ENCODE measurements around the gene FAM237B.

The FAM237B gene

DNA sequence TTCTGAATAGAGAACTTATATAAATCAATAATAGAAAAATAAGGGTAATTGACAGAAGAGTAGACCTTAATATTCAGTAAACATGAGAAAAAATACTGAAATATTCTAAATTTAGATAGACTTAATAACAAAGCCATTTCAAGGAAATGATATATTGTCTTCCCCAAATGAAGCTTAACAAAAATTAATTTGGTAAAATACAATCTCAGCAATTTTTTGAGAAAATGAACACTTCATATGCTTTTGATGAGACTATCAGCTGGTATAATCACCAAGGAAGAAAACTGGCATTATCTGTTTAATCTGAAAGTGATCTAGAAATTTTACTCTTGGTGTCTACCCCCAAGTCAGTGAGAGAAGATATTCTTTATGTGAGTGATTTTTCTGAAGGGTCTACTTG is 1.7 kb upstream of the FAM237B start:
- peaks cover 19% of the 10 kb centered on the region for H3K27me3 ChIP-seq (replicated peaks)
- TF ChIP-seq, protein P1, sequence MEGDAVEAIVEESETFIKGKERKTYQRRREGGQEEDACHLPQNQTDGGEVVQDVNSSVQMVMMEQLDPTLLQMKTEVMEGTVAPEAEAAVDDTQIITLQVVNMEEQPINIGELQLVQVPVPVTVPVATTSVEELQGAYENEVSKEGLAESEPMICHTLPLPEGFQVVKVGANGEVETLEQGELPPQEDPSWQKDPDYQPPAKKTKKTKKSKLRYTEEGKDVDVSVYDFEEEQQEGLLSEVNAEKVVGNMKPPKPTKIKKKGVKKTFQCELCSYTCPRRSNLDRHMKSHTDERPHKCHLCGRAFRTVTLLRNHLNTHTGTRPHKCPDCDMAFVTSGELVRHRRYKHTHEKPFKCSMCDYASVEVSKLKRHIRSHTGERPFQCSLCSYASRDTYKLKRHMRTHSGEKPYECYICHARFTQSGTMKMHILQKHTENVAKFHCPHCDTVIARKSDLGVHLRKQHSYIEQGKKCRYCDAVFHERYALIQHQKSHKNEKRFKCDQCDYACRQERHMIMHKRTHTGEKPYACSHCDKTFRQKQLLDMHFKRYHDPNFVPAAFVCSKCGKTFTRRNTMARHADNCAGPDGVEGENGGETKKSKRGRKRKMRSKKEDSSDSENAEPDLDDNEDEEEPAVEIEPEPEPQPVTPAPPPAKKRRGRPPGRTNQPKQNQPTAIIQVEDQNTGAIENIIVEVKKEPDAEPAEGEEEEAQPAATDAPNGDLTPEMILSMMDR (IDR thresholded peaks at IDR 0.05; ENCODE audit: low read depth, low read length, missing control alignments), result no peak
- in situ Hi-C loops (cut with HindIII; ENCODE audit: low pct_ligation_motif_present, low sequenced_read_pairs), result no loop called here

DNA sequence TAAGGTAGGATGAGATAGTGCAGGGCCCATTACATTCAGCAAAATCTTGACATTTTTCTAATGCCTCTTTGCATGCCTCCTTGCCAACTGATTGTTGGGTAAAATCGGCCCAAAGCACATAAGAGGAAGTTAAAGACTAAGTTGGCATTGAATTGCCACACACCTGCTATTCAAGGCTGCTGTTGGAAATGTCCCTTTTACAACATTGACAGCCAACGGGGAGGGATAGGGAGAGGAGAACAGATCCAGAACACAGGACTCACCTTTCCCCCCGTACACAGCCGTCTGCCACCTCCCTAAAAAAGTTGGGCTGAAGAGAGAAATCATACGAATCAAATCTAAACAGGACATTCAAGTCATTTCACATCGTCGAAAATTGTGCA is 695 bp downstream of the FAM237B start:
- TF ChIP-seq, protein P1 (IDR thresholded peaks at IDR 0.05; ENCODE audit: low read depth, low read length, missing control alignments), result no peak
- peak overlapping the region; percentile 53 for H3K4me3 ChIP-seq (ENCODE audit: low read depth, low read length)
- no peak overlapping the region for H3K27ac ChIP-seq
- no peaks in the 10 kb centered on the region for H3K36me3 ChIP-seq (replicated peaks)
- H3K27me3 ChIP-seq (replicated peaks), result peaks cover 19% of the 10 kb centered on the region
- DNase-seq, result no peak
- in situ Hi-C loops (cut with HindIII; ENCODE audit: low pct_ligation_motif_present, low sequenced_read_pairs), result no loop called here

More for the DNA sequence above, 1.7 kb upstream of the FAM237B start:
- Histone ChIP-seq H3K27ac (no peak overlapping the region), H3K36me3 (replicated peaks) (no peaks in the 10 kb centered on the region), H3K4me3 (ENCODE audit: low read depth, low read length) (no peak overlapping the region)
- no peak for DNase-seq

DNA sequence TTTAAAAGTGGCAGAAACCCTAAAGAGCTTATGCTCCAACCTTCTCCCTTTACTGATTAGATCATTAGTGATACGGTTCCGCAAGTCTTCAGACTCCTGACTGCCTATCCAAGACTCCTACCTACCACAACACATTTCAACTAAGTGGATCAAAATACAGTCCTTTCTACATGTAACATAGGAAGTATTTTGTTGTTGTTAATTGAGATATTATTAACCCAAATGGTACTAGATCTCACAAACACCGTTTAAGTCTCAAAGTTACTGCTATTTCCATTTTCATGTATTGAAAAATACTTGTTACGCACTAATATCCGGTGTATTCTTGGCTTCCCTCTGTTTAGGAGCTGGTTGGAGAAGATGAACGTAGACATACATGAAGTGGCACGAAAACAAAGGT is 1.1 kb downstream of the FAM237B start:
- in situ Hi-C loops (cut with HindIII; ENCODE audit: low pct_ligation_motif_present, low sequenced_read_pairs), result no loop called here
- Histone ChIP-seq H3K27me3 (replicated peaks) (peaks cover 19% of the 10 kb centered on the region), H3K4me3 (ENCODE audit: low read depth, low read length) (no peak overlapping the region), H3K36me3 (replicated peaks) (no peaks in the 10 kb centered on the region), H3K27ac (no peak overlapping the region)
- no peak for DNase-seq
- TF ChIP-seq, protein P1 (IDR thresholded peaks at IDR 0.05; ENCODE audit: low read depth, low read length, missing control alignments), result no peak

DNA sequence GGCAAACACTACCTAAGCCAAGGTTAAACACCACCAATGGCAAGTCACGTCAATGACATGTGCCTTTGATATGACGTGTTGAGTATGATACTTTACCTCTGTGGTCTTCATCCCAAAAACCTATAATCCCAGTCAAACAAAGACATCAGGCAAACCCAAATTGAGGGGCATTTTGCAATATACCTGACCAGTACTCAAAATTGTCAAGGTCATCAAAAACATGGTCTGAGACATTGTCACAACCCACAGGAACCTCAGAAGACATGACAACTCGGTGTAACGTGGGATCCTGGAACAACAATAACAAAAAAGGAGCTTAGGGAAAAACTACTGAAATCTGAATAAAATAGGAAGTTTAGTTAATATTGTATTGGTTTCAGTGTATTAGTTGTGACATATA is 7.2 kb downstream of the FAM237B start:
- no peaks in the 10 kb centered on the region for H3K36me3 ChIP-seq (replicated peaks)
- TF ChIP-seq, protein P1 (IDR thresholded peaks at IDR 0.05; ENCODE audit: low read depth, low read length, missing control alignments), result no peak
- DNase-seq, result no peak
- no peak overlapping the region for H3K27ac ChIP-seq
- in situ Hi-C loops (cut with HindIII; ENCODE audit: low pct_ligation_motif_present, low sequenced_read_pairs), result no loop called here
- no peak overlapping the region for H3K4me3 ChIP-seq (ENCODE audit: low read depth, low read length)
- no peaks in the 10 kb centered on the region for H3K27me3 ChIP-seq (replicated peaks)

DNA sequence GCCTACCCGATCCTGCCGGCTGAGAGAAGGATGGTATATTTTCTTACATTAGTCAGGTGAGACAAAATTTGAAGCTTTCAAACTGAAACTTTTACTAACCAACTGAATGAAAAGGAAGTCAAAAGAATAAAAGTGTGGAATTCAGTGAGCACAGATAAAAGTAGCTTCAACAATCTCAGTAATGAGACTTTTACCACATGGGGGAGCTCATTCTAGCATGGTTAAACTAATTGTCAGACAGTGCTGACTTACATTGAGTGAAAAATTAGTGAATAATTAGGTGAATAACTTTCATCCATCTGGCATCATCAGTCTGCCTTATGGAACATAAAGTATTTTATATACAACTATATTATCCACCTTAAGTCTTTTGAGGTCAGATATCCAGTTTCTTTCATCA is 8.4 kb downstream of the FAM237B start:
- TF ChIP-seq, protein P1 (IDR thresholded peaks at IDR 0.05; ENCODE audit: low read depth, low read length, missing control alignments), result peak; percentile 41
- Histone ChIP-seq H3K4me3 (ENCODE audit: low read depth, low read length) (no peak overlapping the region), H3K27ac (no peak overlapping the region), H3K27me3 (replicated peaks) (no peaks in the 10 kb centered on the region), H3K36me3 (replicated peaks) (no peaks in the 10 kb centered on the region)
- DNase-seq, result no peak
- in situ Hi-C loops (cut with HindIII; ENCODE audit: low pct_ligation_motif_present, low sequenced_read_pairs), result no loop called here

DNA sequence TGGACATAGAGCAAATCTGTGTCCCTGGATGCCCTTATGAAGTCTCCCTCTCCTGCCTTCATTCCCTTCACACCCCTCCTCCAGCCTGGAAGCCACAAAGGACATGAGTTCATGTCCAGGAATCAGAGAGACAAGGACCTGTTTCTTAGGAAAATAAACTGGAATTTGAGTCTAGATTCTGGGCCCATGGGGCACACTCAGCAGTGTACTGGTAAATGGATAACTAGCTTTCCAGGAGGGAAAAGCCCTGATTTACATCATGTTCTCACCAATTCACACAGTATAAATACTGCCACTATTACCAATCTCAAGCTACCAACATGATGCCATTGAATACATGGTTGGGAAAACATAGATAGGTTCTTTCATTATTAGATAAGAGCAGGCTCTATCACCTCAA is 9.9 kb downstream of the FAM237B start:
- in situ Hi-C loops (cut with HindIII; ENCODE audit: low pct_ligation_motif_present, low sequenced_read_pairs), result no loop called here
- Histone ChIP-seq H3K36me3 (replicated peaks) (no peaks in the 10 kb centered on the region), H3K27me3 (replicated peaks) (no peaks in the 10 kb centered on the region), H3K27ac (no peak overlapping the region), H3K4me3 (ENCODE audit: low read depth, low read length) (no peak overlapping the region)
- TF ChIP-seq, protein P1 (IDR thresholded peaks at IDR 0.05; ENCODE audit: low read depth, low read length, missing control alignments), result no peak
- DNase-seq, result no peak

Data from brain microvascular endothelial cell (primary cell).